ENCODE measurements around the gene OR6X1.

GRCh38 chr11:123762422-123762821 lies 8.1 kb upstream of the OR6X1 start:
- TF ChIP-seq E2F6 (IDR thresholded peaks at IDR 0.05; ENCODE audit: borderline replicate concordance in 1 of 2, extremely low read depth in 1 of 2, insufficient read depth in 1 of 2, insufficient read length in 1 of 2, low read depth in 1 of 2, low read length in 1 of 2, poor library complexity in 1 of 2, severe bottlenecking in 1 of 2), result no peak
- no peak for TF ChIP-seq MECOM (CRISPR knock-in tag; IDR thresholded peaks at IDR 0.05)
- TF ChIP-seq GATAD2A (IDR thresholded peaks at IDR 0.05), result no peak
- no peak for TF ChIP-seq ZNF324 (CRISPR knock-in tag; IDR thresholded peaks at IDR 0.05)
- no peak for TF ChIP-seq POLR2A (conservative IDR thresholded peaks at IDR 0.05)
- TF ChIP-seq U2AF1 (optimal IDR thresholded peaks at IDR 0.05; ENCODE audit: low read depth, low read length), result no peak
- no peak for TF ChIP-seq POLR2AphosphoS5 (IDR thresholded peaks at IDR 0.05; ENCODE audit: control insufficient read depth, insufficient read depth, low read depth, low read length)
- no peak for TF ChIP-seq ZNF780A (CRISPR knock-in tag; IDR thresholded peaks at IDR 0.05)
- TF ChIP-seq CHD2 (IDR thresholded peaks at IDR 0.05; ENCODE audit: low read depth, low read length), result no peak
- no peak for TF ChIP-seq ZNF75A (CRISPR knock-in tag; IDR thresholded peaks at IDR 0.05)
- TF ChIP-seq SMARCA5 (IDR thresholded peaks at IDR 0.05), result no peak
- TF ChIP-seq ILK (tag; IDR thresholded peaks at IDR 0.05; ENCODE audit: borderline replicate concordance, low read depth), result no peak

All from K562 (cell line).